GM18870 (cell line): ENCODE results near the gene SORD.
"Not testable (repeated sequence)": the region's sequence is repeated elsewhere in the genome, so short reads cannot be mapped to it uniquely, and the experiment has no call there.

Source experiments
- ATAC-seq: cut with Tn5 transposase; IDR thresholded peaks from one replicate; pipeline ENCODE4 v1.9.1; 2021; ENCODE audit warnings: moderate library complexity; ENCODE audit not compliant: unreplicated experiment

The SORD gene

DNA sequence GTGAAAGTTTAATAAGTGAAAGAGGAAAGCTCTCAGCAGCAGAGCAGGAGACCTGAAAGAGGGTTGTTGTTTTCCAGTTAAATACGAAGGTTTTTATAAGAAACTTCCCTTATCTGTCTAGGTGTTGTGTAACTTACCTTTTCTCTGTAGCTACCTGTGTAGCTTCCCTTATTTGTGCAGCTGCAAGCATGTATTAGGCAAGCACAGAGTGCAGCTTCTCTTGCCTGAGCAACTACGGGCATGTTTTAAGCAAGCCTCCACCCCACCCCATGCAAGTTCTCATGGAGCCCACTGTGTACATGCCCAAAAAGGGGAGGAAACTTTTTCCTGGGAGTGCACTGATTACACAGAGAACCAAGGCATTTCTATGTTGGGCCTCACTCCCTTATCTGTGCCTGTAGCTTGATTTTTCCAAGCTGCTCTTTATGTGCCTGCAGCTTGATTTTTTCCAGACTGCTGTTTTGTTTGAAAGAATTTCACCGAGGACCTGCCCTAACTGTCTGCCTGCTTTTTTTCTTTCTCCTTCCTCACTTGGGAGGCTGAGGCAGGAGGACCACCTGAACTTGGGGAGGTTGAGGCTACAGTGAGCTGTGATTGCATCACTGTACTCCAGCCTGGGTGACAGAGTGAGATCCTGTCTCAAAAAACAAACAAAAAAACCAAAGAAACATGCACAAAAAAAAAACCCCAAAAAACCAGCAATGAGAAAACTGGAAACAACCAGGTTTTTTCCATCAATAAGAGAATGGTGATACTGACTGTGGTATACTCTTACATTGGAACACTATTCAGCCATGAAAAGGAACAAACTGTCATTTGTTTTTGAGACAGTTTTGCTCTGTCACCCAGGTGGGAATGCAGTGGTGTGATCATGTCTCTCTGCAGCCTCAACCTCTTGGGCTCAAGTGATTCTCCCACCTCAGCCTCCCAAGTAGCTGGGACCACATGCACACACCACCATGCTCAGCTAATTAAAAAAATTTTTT lies 36.0 kb downstream of the SORD start:
- not testable (repeated sequence) for ATAC-seq

DNA sequence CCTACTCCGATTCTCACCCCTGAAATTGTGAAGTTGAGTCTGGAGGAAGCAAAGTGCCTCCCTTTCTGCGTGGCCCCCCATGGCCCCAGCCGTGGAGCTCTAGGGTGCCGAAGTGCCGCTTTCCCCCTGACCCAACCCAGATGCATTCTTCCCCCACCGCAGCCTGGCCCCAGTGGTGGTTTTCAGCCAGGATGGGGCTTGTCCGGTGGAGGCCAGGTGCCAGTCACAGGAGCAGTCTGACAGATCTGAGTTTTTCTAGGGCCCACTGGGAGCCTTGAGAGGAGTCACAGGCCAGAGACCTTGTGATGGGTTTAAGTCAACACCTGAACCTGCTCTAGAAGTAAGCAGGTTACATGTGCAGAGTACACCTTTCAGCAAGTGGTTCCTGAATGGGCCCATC lies 39.3 kb downstream of the SORD start:
- ATAC-seq = not testable (repeated sequence)

DNA sequence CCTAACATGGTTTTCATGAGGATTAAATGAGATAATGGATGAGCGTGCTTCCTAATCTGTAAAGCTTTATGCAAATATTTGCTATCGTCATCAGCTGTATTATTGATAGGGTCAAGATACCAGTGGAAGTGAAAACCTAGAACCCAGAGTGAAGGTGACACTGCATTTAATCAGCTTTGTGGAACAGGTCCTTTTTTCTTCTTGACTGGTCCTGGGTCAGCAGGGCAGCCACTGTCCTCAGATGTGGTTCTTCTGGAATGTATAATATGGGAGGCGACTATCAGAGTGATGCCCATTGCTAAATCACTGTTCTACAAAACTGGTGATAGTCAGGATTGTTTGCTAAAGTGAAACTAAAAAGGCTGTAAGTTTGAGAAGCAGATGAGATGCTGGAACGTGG lies 41.4 kb downstream of the SORD start:
- ATAC-seq = no peak

DNA sequence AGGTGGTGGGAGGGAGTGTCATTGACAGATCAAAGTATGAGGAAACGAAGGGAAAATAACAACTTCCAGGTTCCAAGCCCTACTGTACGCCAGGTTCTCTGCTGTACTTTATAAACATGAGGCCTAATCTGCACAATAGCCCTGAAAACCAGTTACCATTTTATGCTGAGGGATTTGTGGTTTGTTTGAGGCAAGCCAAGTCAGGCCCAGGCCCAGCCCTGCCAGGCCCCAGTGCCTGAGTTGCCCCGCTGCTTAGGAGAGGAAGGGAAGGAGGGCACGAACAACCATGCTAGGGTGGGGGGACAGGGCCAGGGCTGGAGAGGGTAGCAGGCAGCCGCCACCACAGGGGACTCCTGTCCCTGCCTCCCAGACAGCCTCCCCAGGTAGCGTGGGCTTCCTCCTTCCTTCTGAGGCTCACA lies 47.0 kb downstream of the SORD start:
- ATAC-seq = not testable (repeated sequence)

DNA sequence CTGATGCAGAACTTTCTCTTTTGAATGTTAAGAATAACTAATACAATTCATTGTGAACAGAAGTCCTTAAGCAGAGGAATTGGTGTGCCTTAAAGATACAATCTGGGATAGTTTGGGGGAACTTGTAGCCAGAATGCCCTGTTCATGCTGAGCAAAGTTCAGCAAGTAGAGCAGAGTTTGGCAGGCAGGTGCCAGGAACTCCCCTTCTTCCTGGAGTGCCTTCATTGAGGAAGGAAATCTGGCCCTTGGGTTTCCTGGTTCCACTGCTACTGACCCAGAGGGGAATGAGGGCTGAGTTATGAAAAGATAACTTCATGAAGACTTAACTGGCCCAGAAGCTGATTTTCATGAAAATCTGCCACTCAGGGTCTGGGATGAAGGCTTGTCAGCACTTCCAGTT lies 50.6 kb downstream of the SORD start:
- ATAC-seq = not testable (repeated sequence)

DNA sequence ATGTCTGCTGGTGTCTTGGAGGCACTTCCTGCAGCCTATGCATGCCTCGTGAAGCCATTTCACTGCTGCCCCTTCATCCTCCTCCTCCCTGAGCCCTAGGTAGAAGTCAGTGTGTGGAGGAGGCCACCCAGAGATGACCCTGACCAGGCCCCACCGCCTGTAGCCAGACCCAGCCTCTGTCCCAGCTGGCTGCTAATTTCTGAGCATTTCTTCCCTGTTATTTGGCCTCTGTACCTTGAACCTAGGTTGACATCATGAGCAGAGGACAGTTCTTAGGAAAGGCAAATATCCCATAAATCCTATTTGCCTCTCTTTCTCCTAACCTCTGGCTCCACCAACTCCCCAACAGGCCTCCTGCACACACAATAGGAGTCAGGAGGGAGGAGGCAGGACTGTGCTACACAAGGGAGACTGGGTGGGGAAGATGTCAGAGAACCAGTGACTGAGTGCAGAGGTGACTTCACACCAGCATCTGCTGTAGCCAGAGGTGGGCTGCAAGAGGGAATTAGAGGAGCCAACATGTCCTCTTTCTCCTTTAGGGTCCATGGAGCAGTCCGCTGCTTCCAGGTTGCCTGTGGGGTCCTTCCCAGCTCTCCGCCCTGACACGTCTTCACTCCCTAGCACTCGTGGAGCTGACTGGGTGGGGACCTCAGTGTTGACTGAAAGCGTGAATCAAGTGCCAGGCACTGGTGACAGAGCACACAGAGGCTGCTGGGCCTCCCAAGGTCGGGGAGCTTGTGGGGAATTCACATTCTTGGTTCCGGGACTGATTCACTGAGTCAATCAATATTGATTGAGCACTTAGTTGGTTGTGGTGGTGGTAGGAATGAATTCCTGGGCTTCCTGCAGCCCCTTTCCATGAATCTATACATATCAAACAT lies 52.7 kb downstream of the SORD start:
- ATAC-seq = not testable (repeated sequence)

DNA sequence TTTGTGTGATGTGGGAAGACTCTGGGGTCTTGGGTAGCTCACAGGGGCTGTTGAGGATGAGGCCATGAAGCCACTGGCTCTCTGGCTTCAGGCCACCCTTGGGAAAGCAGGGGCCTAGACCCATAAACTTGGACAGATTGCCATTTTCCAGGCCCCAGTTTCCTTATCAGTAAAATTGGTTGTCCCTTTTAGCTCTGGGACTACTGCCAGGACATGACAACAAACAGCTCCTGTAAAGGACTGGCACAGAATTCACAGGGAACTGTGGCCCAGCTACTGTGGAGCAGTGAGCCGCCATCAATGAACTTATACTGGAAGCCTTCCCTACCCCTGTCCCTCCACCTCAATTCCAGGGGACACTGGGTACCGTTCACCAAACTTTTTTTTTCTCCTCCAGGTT lies 54.4 kb downstream of the SORD start:
- ATAC-seq = not testable (repeated sequence)

DNA sequence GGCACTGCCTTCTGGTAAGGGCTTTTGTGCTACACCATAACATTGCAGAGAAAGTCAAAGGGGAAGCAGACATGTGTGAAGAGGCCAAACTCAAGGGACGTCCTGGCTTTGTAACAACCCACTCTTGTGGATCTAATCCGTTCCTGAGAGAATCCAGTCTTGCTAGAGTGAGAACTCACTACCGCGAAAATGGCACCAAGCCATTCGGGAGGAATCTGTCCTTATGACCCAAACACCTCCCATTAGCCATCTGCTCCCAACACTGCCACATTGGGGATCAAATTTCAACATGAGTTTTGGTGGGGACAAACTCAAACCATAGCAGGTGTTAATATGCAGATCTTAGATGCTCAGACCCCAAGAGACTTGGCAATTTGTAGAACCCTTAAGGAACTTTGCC lies 56.2 kb downstream of the SORD start:
- not testable (repeated sequence) for ATAC-seq

DNA sequence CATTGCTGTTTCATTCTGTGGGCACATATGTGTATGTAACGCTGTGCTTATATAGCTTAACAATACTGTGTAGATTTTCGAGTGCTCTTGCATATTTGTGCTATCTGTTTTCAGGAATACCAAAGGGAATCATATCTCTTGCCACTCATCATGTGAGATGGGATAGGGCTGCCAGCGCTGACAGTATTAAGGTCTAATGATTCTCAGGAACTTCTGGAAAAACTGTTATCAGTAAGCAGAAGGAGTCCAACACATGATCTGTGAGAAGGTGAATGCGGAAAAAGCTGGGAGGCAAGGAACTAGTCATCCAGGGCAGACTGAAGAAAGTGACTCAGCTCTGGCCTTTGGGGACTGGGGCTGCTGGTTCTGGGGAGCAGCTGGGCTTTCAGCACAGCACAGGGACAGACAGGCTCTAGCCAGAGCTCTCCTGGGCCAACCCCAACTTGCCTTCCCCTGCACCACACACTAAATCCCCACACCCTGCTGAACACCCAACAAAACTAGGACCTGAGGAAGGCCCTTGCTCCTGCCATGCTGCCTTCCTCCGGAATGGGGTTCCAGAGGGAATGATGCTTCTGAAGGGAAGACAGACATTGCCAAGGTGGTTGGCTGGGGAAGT lies 56.7 kb downstream of the SORD start:
- not testable (repeated sequence) for ATAC-seq

DNA sequence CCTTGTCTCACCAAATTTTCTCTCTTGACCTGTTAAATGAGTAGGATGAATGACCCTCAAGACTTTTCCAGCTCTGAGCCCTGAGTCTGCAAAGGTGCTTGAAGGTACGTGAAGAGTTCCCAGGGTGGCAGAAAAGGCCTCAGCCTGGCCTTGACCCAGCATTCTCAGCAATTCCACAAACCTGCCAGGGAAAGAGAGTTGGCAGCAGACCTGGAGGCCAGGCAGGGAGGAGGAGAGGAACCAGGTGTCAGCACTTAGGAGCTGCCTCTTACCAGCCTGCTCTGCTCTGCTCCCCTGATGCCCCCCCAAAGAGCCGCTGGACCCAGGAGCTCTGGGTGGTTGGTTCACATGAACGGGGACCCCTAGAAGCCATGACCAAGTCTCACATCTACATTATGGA lies 57.6 kb downstream of the SORD start:
- ATAC-seq = not testable (repeated sequence)

DNA sequence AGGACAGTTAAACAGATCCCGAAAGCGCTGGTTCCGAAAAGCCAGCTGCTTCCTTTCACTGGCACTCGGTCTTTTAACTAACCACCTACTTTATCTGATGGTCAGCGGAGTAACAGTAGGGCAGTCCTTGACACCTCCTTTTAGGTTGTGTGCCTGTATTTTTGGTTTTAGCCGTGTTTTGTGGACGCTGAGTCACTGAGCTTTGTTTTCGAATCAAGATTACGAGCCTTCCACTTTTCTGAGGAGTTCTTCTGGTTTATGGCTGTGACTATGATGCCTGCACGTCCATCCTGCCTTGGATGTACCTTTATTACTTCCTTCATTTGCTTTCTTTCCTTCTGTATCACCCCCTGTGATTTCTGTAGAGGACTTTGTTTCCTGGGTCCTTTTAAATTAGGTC lies 59.4 kb downstream of the SORD start:
- ATAC-seq = not testable (repeated sequence)

DNA sequence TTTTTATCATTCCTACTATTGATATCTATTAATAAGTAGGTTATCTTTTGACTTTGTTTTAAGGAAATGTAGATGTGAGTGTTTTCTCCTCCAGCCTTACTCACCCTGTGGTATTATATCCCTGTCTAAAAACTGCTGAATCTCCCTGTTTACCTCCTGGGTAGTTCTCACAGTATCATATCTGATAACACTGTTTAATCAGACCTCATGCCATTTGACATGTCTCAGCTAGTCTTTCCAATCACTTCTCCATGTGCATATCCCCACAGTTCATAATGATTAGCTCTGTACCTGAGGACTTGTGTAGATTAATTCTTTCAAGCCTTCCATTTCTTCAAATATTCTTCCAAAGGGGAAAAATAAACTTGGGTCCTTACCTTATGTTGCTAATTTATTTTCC lies 60.2 kb downstream of the SORD start:
- no peak for ATAC-seq

DNA sequence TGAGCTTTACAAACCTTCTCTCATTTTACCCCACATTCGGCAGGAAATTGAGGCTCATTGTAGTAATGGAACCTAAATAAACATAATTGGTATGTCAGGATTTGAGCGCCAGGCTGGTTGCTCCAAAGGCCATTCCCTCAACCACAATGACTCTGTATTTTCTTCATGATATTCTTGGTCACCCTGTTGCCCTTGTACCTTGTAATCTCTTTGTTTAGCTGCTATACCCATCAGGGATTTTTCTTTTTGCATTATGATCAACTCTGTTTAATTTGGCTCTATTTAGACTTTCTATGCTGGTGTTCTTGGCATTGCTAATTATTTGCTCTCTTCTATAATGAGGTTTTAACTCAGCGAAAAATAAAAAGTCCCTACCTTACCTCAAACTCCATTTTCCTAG lies 61.2 kb downstream of the SORD start:
- ATAC-seq = no peak

DNA sequence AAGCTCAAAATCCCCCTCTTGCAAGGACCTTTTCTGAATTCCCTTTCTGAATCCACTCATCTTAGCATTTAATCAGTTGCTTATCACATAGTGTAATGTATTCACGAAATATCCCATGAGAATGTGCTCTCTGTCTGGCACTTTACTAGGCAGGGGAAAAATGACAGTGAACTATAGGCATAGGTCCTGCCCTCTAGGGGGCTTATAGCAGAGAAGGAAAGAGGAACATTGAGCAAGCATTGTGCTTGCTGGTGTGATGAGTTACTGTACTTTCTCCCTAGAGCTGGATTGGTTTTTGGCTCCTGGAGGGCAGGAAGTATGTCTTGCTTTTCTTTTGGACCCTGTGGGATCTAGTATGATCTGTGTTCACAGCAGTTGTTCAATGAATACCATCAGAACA lies 64.5 kb downstream of the SORD start:
- ATAC-seq = no peak

DNA sequence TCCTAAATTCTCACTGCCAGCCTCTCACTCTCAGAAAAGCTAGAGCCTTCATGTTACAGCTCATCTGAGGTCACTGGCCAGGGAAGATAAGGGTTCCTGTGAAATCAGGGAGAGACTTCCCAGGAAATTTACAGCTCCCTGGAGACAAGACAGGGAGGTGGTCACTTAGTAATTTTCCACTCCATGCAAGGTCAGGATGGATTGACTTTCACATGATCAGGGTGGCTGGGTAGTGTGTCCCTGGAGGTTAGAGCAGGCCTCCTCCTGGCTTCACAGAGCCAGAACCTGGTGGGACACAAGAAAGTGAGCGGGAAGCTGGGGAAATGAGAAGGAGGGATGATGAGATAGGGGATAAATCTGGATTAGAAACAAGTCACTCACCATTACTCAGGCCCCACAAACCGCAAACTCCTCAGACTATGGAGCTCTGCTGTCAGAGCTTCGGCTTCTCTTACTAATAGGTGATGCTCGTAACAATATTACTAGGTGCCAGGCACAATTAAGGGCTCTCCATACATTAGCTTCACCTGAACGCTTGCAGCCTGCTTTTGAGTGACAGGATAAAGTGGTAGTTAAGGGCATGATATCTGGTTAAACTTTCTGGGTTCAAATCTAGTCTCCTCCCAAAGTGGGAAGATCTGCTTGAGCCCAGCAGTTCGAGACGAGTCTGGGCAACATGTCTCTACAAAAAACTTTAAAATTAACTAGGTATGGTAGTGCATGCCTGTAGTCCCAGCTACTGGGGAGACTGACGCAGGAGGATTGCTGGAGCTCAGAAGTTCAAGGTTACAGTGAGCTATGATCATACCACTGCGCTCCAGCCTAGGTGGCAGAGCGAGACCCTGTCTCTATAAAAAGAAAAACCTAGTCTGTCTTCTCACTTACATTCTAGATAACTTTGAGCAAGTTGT lies 66.1 kb downstream of the SORD start:
- ATAC-seq = no peak

DNA sequence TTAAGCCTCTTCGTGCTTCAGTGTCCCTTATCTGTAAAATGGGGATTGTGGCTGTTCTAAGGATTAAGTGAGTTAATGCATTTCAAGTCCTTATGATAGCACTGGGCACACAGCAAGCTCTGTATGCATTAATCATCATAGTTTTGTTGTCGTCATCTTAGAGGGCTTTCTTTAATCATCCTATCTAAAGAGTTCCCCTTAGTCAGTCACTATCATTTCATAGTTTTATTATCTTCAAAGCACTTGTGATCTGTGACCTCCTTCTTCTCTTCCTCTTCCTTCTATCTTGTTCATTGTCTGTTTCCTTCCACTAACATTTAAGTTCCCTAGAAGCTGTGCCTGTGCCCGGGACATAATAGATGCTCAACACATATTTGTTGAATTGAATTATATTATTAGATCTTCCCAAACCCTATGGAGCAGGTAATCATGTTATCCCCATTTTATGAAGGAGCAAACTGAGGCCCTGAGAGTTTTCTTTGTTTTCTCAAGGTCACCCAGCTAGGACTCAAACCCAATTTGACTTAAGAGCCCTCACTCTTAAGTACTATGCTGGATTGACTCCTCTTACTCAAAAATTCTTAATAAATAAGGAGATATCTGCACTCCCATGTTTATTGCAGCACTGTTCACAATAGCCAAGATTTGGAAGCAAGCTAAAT lies 66.8 kb downstream of the SORD start:
- ATAC-seq = no peak

DNA sequence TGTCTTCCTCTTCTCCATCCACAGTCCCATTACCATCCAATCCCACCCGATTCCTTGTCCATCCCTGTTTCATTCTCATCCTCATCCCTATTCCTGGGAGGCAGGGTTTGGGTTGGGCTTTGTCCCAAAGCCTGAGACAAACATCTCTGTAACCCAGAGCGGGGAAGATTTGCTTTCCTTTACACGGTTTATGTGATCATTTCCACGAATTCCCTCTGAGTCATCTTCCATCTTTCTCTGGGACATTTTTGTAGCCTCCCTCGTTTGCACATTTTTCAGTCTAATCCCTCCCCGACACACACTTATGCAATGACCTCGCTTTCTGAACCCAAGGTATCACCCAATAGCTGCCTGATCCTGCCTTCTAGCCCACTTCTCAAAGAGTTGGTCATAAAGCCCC lies 68.2 kb downstream of the SORD start:
- no peak for ATAC-seq

DNA sequence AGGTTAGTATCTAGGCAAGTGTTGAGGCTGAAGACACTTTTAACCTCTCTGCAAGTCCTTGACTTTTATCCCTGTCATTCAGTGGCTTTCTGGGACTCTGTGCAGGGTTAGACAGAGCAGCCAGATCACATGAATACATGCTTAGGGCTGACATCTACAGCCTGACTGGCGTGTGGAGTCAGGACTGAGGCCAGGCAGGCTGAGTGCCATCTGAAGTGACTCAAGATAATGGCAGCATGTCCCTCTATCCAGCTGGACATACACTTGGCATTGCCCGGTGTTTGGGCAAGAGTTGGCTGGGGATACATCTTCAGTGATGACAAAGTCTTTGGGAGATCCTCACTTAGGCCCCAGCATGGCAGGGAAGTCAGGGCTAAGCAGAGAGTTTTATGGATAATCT lies 68.6 kb downstream of the SORD start:
- no peak for ATAC-seq

DNA sequence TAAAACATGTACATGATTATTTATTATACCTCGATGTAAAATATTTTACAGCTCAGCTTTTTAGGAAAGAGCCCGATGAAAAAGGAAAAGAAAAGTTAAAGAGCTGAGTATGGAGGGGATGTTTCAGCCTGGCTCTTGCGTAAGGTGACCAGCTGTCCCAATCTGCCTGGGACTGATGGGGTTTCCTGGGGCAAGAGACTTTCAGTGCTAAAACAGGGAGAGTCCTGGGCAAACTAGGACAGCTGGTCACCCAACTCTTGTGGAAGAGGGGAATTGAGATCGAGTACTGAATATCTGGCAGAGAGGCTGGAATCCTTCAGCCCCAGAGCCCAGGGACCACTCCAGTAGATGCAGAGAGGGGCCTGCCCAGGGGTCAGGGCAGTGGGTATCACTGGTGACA lies 70.0 kb downstream of the SORD start:
- no peak for ATAC-seq
